Neural progenitor cell (in vitro differentiated cells): ENCODE results near the gene SPRED1. TPM values are rescaled to one million over a fixed set of nuclear protein-coding genes. Genes with fewer than 3 reads are reported as not detected.
A peak's percentile ranks its signal among the peaks of the same experiment; 100 is the strongest.

Source experiments
- DNase-seq: peaks from one replicate; pipeline ENCODE4 v3.0.0-alpha.2; 2016; ENCODE audit warnings: low spot score
- H2AFZ ChIP-seq: fragments of 200-600 bp; sonication (generic); replicated peaks from 2 replicates; pipeline ENCODE4 v1.6.1; 2016; ENCODE audit warnings: antibody characterized with exemption
- H3F3A ChIP-seq: fragments of 200-600 bp; sonication (generic); 2 replicates; pipeline ENCODE4 v1.6.1; 2016; ENCODE audit warnings: antibody characterized with exemption, low read depth
- H3K27ac ChIP-seq: fragments of 200-600 bp; sonication (generic); 2 replicates; pipeline ENCODE4 v1.5.1; 2016; ENCODE audit warnings: mild to moderate bottlenecking
- H3K27me3 ChIP-seq: fragments of 200-600 bp; sonication (generic); 2 replicates; pipeline ENCODE4 v1.6.1; 2016; ENCODE audit warnings: mild to moderate bottlenecking, moderate library complexity
- H3K36me3 ChIP-seq: fragments of 200-600 bp; sonication (generic); 2 replicates; pipeline ENCODE4 v1.5.1; 2016
- H3K4me1 ChIP-seq: fragments of 200-600 bp; sonication (generic); 2 replicates; pipeline ENCODE4 v1.6.1; 2016; ENCODE audit warnings: mixed run types
- H3K4me2 ChIP-seq: fragments of 200-600 bp; sonication (generic); 2 replicates; pipeline ENCODE4 v1.6.1; 2016
- H3K4me3 ChIP-seq: fragments of 200-600 bp; sonication (generic); 2 replicates; pipeline ENCODE4 v1.5.1; 2016
- H3K79me2 ChIP-seq: fragments of 200-600 bp; sonication (generic); 2 replicates; pipeline ENCODE4 v1.6.1; 2016; ENCODE audit warnings: low read depth
- H3K9ac ChIP-seq: fragments of 200-600 bp; sonication (generic); 2 replicates; pipeline ENCODE4 v1.6.1; 2016
- H3K9me3 ChIP-seq: fragments of 200-600 bp; sonication (generic); 2 replicates; pipeline ENCODE4 v1.5.1; 2016; ENCODE audit warnings: low read depth
- H4K20me1 ChIP-seq: fragments of 200-600 bp; sonication (generic); 2 replicates; pipeline ENCODE4 v1.6.1; 2016; ENCODE audit warnings: low read depth
- H3K27ac Mint-ChIP-seq: 3 replicates; pipeline ENCODE4 v1.8.0; 2021; ENCODE audit warnings: mixed read lengths
- H3K27me3 Mint-ChIP-seq: 2 replicates; pipeline ENCODE4 v1.8.0; 2022; ENCODE audit warnings: low read depth, mild to moderate bottlenecking, inconsistent platforms, moderate library complexity, mixed read lengths; ENCODE audit not compliant: insufficient read depth
- H3K36me3 Mint-ChIP-seq: 3 replicates; pipeline ENCODE4 v1.8.0; 2021; ENCODE audit warnings: mixed read lengths
- H3K4me1 Mint-ChIP-seq: 3 replicates; pipeline ENCODE4 v1.8.0; 2021; ENCODE audit warnings: mixed read lengths
- H3K4me3 Mint-ChIP-seq: 3 replicates; pipeline ENCODE4 v1.8.0; 2021; ENCODE audit warnings: mild to moderate bottlenecking, moderate library complexity, mixed read lengths
- H3K9me3 Mint-ChIP-seq: 3 replicates; pipeline ENCODE4 v1.8.0; 2020; ENCODE audit warnings: mixed read lengths
- EZH2 ChIP-seq: fragments of 200-600 bp; sonication (generic); IDR thresholded peaks from 2 replicates; pipeline ENCODE4 v1.6.1; 2017; ENCODE audit warnings: antibody characterized with exemption, mild to moderate bottlenecking, moderate library complexity
- EZH2phosphoT487 ChIP-seq: fragments of 200-600 bp; sonication (generic); IDR thresholded peaks from 2 replicates; pipeline ENCODE4 v1.6.1; 2017; ENCODE audit warnings: antibody characterized with exemption
- total RNA-seq: library from RNA; depleted of rRNA; stranded (reverse); fragments of >200 nt; gene quantifications from 2 replicates; pipeline ENCODE4 v1.2.3, GENCODE V29; 2015; ENCODE audit warnings: low replicate concordance
- TF ChIP-seq, protein P1 (sequence below): fragments of 200-600 bp; sonication (generic); IDR thresholded peaks from 2 replicates; pipeline ENCODE4 v1.5.1; 2017; ENCODE audit warnings: antibody characterized with exemption, mild to moderate bottlenecking

Gene SPRED1
- total RNA-seq, 1 donor from 2014 or later, result 49.3 TPM

DNA sequence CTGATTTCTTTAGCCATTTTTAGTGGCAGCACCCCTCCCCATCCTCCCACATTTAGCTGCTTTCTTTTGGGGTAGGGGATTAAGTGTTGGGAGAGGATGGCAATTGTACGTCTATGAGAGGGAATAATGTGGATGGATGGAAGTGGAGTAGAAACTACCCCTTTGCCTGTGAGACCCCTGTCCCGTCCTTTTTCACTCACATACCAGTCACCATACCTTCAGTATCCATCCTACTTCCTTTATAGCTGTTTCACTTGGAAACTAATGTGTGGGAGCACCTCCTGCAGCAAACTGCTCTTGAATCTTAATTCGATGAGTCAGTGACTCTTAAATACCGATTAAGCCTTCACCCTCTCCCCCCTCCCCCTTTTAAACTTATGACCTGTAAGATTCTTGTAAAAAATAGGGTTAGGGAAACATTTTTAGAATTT, 730 bp downstream of the SPRED1 start:
- Histone ChIP-seq H4K20me1 (peaks cover 56% of the 10 kb centered on the region), H3F3A (peaks cover 39% of the 10 kb centered on the region), H3K27me3 (no peaks in the 10 kb centered on the region), H3K4me2 (peak overlapping the region; percentile 93), H3K4me1 (peaks cover 47% of the 10 kb centered on the region), H3K9me3 (no peaks in the 10 kb centered on the region), H3K4me3 (peak overlapping the region; percentile 80), H3K9ac (peak overlapping the region; percentile 89), H2AFZ (no peak overlapping the region), H3K79me2 (peaks cover 62% of the 10 kb centered on the region), H3K27ac (peak overlapping the region; percentile 99), H3K36me3 (no peaks in the 10 kb centered on the region)
- peaks cover 62% of the 10 kb centered on the region for H3K4me1 Mint-ChIP-seq
- H3K27ac Mint-ChIP-seq, result peak overlapping the region; percentile 97
- peak; percentile 42 for DNase-seq
- peaks cover 8% of the 10 kb centered on the region for H3K27me3 Mint-ChIP-seq
- peaks cover 9% of the 10 kb centered on the region for H3K36me3 Mint-ChIP-seq
- TF ChIP-seq EZH2, result no peak
- TF ChIP-seq, protein P1, sequence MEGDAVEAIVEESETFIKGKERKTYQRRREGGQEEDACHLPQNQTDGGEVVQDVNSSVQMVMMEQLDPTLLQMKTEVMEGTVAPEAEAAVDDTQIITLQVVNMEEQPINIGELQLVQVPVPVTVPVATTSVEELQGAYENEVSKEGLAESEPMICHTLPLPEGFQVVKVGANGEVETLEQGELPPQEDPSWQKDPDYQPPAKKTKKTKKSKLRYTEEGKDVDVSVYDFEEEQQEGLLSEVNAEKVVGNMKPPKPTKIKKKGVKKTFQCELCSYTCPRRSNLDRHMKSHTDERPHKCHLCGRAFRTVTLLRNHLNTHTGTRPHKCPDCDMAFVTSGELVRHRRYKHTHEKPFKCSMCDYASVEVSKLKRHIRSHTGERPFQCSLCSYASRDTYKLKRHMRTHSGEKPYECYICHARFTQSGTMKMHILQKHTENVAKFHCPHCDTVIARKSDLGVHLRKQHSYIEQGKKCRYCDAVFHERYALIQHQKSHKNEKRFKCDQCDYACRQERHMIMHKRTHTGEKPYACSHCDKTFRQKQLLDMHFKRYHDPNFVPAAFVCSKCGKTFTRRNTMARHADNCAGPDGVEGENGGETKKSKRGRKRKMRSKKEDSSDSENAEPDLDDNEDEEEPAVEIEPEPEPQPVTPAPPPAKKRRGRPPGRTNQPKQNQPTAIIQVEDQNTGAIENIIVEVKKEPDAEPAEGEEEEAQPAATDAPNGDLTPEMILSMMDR, result no peak
- TF ChIP-seq EZH2phosphoT487, result no peak
- no peaks in the 10 kb centered on the region for H3K9me3 Mint-ChIP-seq
- H3K4me3 Mint-ChIP-seq, result peak overlapping the region; percentile 98

DNA sequence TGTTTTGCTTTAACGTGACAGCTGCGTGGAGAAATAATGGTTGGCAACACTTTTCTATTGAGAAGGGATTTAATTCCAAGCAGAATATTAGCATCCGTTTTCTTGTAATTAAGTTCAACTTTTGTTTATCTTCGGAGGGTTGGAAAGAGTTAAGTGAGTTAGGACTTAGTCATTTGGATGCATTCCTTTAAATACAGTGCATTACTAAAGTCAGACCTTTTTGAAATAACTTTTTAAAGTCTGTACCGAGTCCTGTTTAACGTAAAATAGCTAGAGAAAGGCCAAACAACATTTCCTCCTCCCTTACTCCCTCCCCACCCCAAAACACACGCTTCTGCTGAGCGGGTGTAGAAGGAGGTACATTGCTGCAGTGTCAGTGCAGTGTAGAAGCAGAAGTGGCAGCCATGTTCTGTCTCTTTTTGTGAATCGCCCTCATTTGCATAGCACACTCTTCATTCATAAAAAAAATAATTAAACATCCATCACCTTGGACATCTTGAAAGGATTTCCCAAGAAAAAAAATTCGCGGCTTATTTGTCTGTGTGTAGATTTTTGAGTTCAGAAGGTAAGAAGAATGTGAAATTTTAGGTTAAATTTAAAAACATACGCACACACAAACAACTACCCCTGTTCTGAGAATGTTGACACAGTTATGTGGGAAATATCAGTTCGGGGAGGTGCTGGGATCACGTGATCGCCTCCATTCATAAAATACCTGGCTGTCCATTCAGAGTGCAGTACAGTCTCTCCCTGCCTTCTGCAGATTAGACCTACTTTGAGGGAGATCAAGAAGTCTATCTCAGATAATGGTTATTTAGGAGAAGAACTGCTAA, 1.6 kb downstream of the SPRED1 start:
- Histone ChIP-seq H3F3A (peaks cover 37% of the 10 kb centered on the region), H3K27me3 (no peaks in the 10 kb centered on the region), H3K9ac (peak overlapping the region; percentile 89), H3K4me3 (peak overlapping the region; percentile 80), H2AFZ (no peak overlapping the region), H4K20me1 (peaks cover 65% of the 10 kb centered on the region), H3K27ac (peak overlapping the region; percentile 2), H3K9me3 (no peaks in the 10 kb centered on the region), H3K36me3 (no peaks in the 10 kb centered on the region), H3K4me1 (peaks cover 38% of the 10 kb centered on the region), H3K79me2 (peaks cover 71% of the 10 kb centered on the region), H3K4me2 (peak overlapping the region; percentile 93)
- peak; percentile 53 for DNase-seq
- Mint-ChIP-seq H3K9me3 (no peaks in the 10 kb centered on the region), H3K4me3 (peak overlapping the region; percentile 98), H3K4me1 (peaks cover 56% of the 10 kb centered on the region), H3K27me3 (peaks cover 8% of the 10 kb centered on the region), H3K27ac (peak overlapping the region; percentile 9), H3K36me3 (peaks cover 9% of the 10 kb centered on the region)
- TF ChIP-seq, protein P1, result no peak
- TF ChIP-seq EZH2phosphoT487, result no peak
- TF ChIP-seq EZH2, result no peak

DNA sequence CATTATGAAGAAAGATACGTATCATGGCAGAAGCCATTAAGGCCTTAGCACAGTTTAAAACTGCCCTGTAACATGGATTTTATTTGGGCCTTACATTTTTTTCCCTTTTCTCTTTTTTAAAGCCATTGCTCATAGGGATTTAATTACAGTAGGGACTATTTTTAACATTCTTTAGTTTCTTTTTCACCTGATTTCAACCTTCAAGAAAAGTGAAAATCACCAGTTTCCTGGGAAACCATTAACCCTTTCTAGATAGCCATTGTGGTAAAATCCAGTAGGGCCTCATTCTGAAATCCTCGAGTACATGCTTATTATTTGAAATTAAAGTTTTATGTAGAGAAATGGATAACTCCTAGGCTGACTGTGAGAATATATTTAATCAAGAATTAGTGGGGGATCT, 3.1 kb downstream of the SPRED1 start:
- H3K9ac ChIP-seq, result peak overlapping the region; percentile 46
- H4K20me1 ChIP-seq, result peaks cover 79% of the 10 kb centered on the region
- peak overlapping the region; percentile 93 for H3K4me2 ChIP-seq

More for the DNA sequence above, 3.1 kb downstream of the SPRED1 start:
- H3K9me3 Mint-ChIP-seq, result peaks cover 2% of the 10 kb centered on the region
- Histone ChIP-seq H2AFZ (no peak overlapping the region), H3F3A (peaks cover 28% of the 10 kb centered on the region), H3K79me2 (peaks cover 85% of the 10 kb centered on the region), H3K27ac (no peak overlapping the region), H3K9me3 (no peaks in the 10 kb centered on the region), H3K4me1 (peaks cover 35% of the 10 kb centered on the region), H3K27me3 (no peaks in the 10 kb centered on the region), H3K36me3 (no peaks in the 10 kb centered on the region), H3K4me3 (peak overlapping the region; percentile 80)
- TF ChIP-seq, protein P1, result no peak
- no peak for TF ChIP-seq EZH2phosphoT487
- TF ChIP-seq EZH2, result no peak
- peak overlapping the region; percentile 98 for H3K4me3 Mint-ChIP-seq
- peaks cover 16% of the 10 kb centered on the region for H3K36me3 Mint-ChIP-seq
- H3K27me3 Mint-ChIP-seq, result peaks cover 8% of the 10 kb centered on the region
- DNase-seq, result no peak
- no peak overlapping the region for H3K27ac Mint-ChIP-seq
- peaks cover 41% of the 10 kb centered on the region for H3K4me1 Mint-ChIP-seq
